GM08714 (cell line): ENCODE data around the gene STAG1.
"Not testable (repeated sequence)": the region's sequence is repeated elsewhere in the genome, so short reads cannot be mapped to it uniquely, and the experiment has no call there.

ENCODE experiments used
- H3K4me3 ChIP-seq: fragments of 200-500 bp; sonication (Bioruptor generic); 2 replicates; pipeline ENCODE4 v1.5.1; 2014; ENCODE audit warnings: mild to moderate bottlenecking, low read length, inconsistent platforms
- ZNF274 ChIP-seq: IDR thresholded peaks from 2 replicates; pipeline ENCODE4 v1.6.1; 2012; ENCODE audit warnings: mild to moderate bottlenecking, low read depth, low read length

STAG1 gene

DNA sequence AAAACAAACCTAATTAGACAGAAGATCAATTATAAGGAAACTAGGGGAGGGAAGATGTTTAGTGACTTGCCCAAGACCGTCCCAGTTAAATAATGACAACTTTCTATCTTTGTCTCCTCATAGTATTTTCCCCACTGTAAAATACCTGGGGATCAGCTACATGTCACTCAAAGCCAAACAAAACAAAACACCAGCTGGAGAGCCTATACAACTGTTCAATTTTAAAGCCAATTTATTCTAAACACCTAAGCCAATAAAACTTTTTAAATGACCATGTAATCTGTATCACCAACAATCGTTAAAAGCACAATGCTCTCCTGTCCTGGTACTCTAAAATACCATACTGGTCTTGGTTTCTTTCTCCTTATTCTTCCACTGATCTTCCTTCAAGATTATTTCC, 168.4 kb downstream of the STAG1 start:
- H3K4me3 ChIP-seq = no peak overlapping the region
- no peak for TF ChIP-seq ZNF274

DNA sequence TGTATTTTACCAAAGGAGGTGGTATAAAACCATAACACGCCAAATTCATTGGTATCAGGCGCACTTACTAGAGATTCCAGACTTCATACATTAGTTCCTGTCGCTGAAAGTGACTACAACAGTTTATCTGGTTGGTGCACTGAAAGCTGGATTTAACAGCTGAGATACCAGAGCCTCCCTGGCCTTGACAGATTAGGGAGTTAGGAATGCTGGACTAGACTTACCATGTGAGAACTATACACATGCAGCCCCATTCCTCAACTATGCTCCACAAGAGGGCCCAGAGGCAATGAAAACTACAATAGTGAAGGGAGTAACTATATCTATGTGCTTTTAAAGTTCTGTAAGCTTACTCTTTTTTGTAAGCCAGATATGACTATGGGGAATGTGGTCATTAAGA, 174.4 kb downstream of the STAG1 start:
- no peak for TF ChIP-seq ZNF274
- H3K4me3 ChIP-seq = no peak overlapping the region

DNA sequence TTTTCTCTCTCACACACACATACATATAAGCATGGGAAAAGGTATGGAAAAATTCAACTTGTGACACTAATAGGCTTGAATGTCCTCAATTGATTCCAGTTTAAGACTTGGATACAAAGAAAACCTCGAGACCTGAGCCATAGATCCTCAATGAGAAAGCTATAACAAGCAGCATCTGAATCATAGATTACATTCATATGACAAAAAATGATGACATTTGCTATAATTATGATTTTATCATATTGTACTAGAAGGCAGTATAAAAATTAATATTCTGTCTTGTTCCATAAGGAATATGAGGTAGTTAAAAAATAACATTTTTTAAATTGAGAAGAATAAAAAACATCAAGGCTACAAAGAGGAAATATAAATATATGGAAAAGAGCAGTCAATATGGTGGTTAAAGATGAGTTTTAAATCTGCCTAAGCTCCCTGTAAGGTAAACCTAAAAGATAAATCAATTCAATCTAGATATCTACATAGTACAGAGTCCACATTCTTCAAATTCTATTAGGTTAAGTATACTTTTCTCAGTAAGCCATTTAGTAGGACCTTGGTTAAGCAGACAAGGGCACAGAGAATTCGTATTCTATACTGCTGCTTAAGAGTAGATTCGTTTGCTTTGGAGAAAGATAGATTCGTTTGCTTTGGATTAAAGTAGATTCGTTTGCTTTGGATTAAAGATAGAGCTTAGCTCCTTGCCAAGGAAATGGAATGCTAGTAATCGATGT, 175.7 kb downstream of the STAG1 start:
- H3K4me3 ChIP-seq = no peak overlapping the region
- no peak for TF ChIP-seq ZNF274

DNA sequence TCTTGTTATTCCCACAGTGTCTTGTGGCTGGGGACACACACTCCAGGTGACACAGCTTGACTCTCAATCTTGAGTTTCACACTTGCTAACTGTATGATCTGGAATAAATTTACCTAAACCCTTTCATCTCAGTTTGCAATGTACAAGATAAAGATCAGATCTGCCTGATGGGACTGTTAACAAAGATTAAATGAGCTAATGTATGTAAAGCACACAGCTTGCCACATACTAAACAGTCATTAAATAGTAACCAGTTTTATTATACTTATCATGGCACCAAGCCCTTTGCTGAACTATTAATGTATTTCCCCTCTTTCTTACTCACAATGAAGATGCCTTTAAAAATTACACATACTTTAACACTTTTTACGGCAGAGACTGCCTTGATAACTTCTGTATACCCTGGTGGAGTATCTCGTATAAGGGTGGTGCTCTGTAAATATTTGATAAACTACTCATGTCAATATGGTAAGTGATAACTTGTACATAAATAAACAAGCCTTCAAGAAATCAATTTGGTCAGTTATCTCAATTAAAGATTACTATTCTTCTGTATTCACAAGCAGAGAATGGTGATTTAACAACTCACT, 184.5 kb downstream of the STAG1 start:
- H3K4me3 ChIP-seq = no peak overlapping the region
- TF ChIP-seq ZNF274 = no peak

DNA sequence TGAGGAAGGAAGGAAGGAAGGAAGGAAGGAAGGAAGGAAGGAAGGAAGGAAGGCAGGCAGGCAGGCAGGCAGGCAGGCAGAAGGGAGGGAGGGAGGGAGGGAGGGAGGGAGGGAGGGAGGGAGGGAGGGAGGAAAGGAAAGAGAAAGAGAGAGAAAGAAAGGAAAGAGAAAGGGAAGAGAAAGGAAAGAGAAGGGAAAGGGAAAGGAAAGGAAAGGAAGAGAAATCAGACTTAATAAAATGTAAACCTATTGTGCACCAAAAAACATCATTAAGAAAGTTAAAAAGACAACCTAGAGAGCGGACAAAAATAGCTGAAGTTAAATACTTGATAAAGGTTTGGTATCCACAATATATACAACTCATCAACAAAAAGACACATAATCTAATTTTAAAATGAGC, 187.2 kb downstream of the STAG1 start:
- not testable (repeated sequence) for H3K4me3 ChIP-seq

DNA sequence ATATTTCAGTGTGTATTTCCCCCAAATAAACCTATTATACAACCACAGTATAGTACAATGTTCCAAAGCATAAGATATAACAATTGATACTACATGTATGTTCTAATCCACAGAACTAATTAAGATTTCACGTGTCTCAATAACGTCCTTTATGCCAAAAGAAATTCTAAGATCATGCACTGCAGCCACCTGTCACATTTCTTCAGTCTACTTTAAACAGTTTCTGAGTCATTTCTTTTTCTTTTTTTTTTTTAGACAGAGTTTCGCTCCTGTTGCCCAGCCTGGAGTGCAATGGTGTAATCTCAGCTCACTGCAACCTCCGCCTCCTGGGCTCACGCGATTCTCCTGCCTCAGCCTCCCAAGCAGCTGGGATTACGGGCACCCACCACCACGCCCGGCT, 190.2 kb downstream of the STAG1 start:
- TF ChIP-seq ZNF274 = no peak
- H3K4me3 ChIP-seq = no peak overlapping the region

DNA sequence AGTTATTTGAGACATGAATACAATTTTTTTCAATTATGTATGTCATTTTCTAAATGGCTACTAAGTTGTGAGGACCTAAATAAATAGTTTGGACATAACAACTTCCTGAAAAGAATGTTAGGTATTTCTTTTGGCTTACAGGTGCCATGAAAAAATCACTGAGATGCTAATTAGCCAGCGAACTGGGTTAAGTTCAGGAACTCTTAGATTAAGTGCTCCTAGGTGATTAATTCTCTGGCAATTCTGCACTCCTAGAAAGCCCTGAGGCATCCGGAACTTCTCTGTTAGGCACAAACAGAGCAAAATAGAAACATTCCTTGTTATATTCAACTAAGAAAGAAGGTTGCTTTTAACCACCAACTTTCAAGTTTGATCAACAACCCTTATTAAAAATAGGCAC, 192.3 kb downstream of the STAG1 start:
- no peak for TF ChIP-seq ZNF274
- H3K4me3 ChIP-seq = no peak overlapping the region

DNA sequence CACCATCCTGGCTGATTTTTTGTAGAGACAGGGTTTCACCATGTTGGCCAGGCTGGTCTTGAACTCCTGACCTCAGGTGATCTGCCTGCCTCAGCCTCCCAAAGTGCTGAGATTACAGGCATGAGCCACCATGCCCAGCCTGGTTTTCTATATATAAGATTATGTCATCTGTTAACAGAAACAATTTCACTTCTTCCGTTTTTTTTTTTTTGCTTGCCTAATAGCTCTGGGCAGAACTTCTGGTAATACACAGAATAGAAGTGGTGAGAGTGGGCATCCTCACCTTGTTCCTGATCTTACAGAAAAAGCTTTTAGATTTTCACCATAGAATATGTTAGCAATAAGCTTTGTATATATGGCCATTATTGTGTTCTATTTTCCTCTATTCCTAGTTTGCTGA, 202.7 kb downstream of the STAG1 start:
- not testable (repeated sequence) for H3K4me3 ChIP-seq

DNA sequence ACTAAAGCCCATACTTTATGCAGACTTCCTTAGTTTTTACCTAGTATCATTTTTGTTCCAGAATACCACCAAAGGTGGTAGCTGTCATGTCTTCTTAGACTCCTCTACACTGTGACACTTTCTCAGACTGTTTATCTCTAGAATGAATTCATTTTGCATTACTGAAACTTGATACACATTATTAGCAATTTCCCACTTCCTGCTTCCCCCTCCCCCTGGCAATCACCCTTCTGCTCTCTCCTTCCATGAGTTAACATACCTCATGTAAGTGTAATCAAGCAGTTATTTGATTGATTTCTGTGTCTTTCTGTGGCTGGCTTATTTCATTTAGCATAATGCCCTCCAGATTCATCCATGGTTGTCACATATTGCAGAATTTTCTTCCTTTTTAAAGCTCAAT, 204.9 kb downstream of the STAG1 start:
- no peak for TF ChIP-seq ZNF274
- no peak overlapping the region for H3K4me3 ChIP-seq

DNA sequence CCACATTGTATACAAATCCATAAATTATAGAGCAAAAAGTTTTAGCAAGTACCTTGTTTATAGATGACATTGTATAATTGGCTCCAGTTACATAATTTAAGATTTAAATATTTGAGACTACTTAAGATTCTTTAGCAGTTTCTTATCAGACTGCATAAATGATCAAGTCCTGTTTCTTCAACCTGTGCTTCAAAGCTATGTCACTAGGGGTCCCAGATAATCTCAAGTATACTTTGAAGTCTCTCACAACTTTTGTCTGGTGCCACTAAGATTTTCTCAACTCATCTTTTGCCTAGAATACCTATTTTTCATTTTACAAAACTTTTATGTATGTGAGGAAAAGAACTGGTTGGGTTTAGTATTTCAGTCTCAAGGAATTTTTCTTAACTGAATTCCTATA, 205.5 kb downstream of the STAG1 start:
- no peak overlapping the region for H3K4me3 ChIP-seq
- TF ChIP-seq ZNF274 = no peak

DNA sequence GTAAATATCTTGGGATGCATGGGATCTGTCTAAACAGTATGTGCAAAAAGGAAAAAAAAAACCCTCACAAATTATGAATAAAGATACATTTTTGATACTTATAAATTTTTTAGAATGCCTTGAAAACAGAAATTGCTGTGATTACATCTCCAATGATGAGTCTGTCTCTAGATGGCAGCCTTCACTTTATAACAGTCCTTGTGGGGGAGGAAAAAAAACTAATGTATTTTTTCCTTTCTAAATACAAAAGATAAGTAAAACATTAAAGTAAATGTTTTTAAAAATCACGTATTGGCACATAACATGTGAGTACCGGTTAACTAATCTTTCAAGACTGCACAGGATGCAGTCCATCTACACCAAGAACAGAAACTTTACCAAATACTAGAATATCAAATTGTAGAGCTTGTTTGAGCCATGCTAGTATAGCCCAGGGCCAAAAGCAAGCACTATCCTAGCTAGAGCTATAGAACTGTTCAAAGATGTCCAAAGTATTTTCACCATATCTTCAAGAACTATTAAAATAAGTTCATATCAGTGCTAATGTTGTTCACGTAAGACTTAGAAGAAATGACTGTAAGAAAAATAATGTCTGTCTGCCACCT, 206.4 kb downstream of the STAG1 start:
- no peak for TF ChIP-seq ZNF274
- H3K4me3 ChIP-seq = no peak overlapping the region

DNA sequence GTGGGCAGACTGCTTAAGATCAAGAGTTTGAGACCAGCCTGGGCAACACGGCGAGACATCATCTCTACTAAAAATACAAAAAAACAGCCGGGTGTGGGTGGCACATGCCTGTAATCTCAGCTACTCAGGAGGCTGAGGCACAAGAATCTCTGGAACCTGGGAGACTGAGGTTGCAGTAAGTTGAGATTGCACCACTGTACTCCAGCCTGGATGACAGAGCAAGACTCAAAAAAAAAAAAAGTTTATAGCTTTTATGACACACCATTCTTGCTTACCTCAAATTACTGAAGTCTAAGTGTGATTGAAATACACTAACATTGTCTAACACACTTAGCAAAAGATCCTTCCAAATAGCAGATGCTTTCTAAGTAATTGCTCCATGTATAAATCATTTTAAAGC, 207.6 kb downstream of the STAG1 start:
- H3K4me3 ChIP-seq = no peak overlapping the region
- no peak for TF ChIP-seq ZNF274

DNA sequence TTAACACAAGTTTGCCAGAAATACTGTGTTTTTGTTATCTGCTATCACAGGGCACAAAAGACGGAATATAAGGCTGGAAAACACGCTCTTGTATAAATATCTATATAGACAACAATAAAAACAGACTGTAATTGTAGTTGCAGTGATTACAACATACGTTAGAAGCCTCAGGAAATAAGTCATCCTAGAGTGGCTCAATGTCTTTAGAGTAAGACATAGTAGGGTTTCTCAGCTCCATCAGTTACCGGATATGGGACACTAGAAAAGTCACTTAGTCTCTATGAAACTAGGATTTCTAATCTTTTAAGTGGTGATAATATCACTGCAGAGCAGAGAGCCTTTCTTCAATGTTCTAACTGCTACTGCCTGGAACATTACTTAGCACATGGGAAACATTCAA, 208.8 kb downstream of the STAG1 start:
- TF ChIP-seq ZNF274 = no peak

DNA sequence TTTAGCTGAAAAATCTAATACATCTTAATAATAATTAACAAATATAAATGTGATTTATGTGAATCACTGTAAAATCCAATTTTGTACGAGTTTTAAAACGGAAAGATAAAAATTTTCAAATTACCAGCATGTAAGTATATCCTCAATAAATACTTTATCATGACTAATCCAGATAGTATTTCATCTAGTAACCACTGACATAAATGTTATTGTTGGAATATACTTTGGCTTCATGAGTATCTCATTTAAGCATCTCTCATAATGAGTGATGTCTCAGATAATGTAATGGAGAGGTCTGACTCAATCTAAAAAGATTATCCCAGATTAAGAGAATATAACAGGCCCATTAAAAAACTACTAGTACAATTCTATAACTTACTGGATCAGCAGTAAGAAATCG, 216.3 kb downstream of the STAG1 start:
- no peak for TF ChIP-seq ZNF274
- no peak overlapping the region for H3K4me3 ChIP-seq

More for the DNA sequence above, 208.8 kb downstream of the STAG1 start:
- no peak overlapping the region for H3K4me3 ChIP-seq

DNA sequence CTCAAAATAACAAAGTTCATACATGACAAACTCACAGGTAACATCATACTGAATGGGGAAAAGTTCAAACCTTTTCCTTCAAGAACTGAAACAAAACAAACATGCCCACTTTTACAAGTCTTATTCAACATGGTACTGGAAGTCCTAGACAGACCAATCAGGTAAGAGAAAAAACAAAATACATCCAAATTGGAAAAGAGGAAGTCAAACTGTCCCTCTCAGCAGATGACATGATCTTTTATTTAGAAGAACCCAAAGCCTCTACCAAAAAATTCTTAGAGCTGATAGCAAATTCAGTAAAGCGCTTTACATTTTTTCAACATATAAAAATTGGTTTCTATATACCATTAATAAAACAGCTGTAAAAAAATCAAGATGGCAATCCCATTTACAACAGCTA, 219.4 kb downstream of the STAG1 start:
- no peak overlapping the region for H3K4me3 ChIP-seq
- TF ChIP-seq ZNF274 = no peak

DNA sequence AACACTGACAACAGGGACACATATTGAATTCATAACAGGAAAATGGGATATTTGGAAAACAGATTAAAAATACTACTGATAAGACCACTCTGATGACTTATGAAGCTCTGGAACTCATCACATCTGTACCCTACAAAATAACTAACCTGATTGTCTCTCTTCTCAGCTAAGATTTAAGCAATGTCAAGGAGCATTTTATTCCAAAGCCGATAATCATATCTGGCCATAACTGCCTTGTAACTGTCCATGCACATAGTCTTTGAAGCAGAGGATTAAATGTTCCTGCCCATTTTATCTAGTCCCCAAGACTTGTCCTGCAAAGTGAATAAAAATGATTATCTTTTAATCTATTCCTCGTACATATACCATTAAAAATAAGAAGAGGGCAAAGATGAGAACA, 234.1 kb downstream of the STAG1 start:
- TF ChIP-seq ZNF274 = no peak
- H3K4me3 ChIP-seq = no peak overlapping the region
